Suprapubic skin (tissue), 3 donors: ENCODE data around the gene MYH11.

Experiments used
- CTCF ChIP-seq, 2 donors: fragments of 200-600 bp in 1 of 2; fragments of 450-650 bp in 1 of 2; sonication (generic) in 1 of 2; IDR thresholded peaks; one replicate each; pipeline ENCODE4 v1.5.1; 2016 to 2019; ENCODE audit warnings: antibody characterized with exemption in 2 of 2, mild to moderate bottlenecking in 1 of 2, moderate library complexity in 1 of 2
- POLR2A ChIP-seq, 2 donors: fragments of 450-650 bp; IDR thresholded peaks; one replicate each; pipeline ENCODE4 v1.6.1; 2017; ENCODE audit warnings: antibody characterized with exemption in 2 of 2, mild to moderate bottlenecking in 2 of 2, moderate library complexity in 2 of 2

- no peak for TF ChIP-seq CTCF (IDR thresholded peaks at IDR 0.05)
- no peak for TF ChIP-seq POLR2A (IDR thresholded peaks at IDR 0.05)
These were observed 36.0 kb downstream of the MYH11 start for GRCh38 chr16:15820837-15821236.
